HepG2 (cell line): ENCODE data around the gene DHRS1. TPM values are rescaled to one million over a fixed set of nuclear protein-coding genes. Genes with fewer than 3 reads are reported as not detected.
A peak's percentile ranks its signal among the peaks of the same experiment; 100 is the strongest.

Experiments used
- BRD4 ChIP-seq: sonication (generic); formaldehyde crosslinking; IDR thresholded peaks from 2 replicates; pipeline ENCODE4 v1.4.0; 2020; ENCODE audit warnings: missing genetic modification reagents
- HHEX ChIP-seq: IDR thresholded peaks from 2 replicates; pipeline ENCODE4 v1.6.1; 2016; ENCODE audit warnings: control low read depth
- HNF1A ChIP-seq, 2 experiments: sonication (generic) in 1 of 2; formaldehyde crosslinking in 1 of 2; IDR thresholded peaks; 2 replicates each; pipeline versions ENCODE4 v1.4.0 to v1.6.1; 2016 to 2020; ENCODE audit warnings: borderline replicate concordance in 1 of 2, low read depth in 1 of 2, mild to moderate bottlenecking in 1 of 2, missing genetic modification reagents in 1 of 2
- JARID2 ChIP-seq: sonication (generic); formaldehyde crosslinking; IDR thresholded peaks from 2 replicates; pipeline ENCODE4 v1.8.1; 2023; ENCODE audit warnings: missing genetic modification reagents, inconsistent platforms; ENCODE audit not compliant: insufficient replicate concordance
- KLF15 ChIP-seq: sonication (generic); formaldehyde crosslinking; IDR thresholded peaks from 2 replicates; pipeline ENCODE4 v1.8.1; 2023; ENCODE audit warnings: borderline replicate concordance, mild to moderate bottlenecking, inconsistent platforms, missing genetic modification reagents, mixed read lengths
- KLF16 ChIP-seq, 2 experiments: sonication (generic) in 1 of 2; formaldehyde crosslinking in 1 of 2; IDR thresholded peaks; 2 replicates each; pipeline versions ENCODE4 v1.6.1 to v1.8.0; 2016 to 2023; ENCODE audit warnings: missing genetic modification reagents in 2 of 2, missing compliant biosample characterization in 1 of 2
- MAFK ChIP-seq, 2 experiments: IDR thresholded peaks in 1 of 2; conservative IDR thresholded peaks in 1 of 2; 2 replicates each; pipeline ENCODE4 v1.6.1; 2011; ENCODE audit warnings: improper control_type of control experiment in 2 of 2, low read length in 2 of 2
- PHF8 ChIP-seq: sonication (generic); formaldehyde crosslinking; IDR thresholded peaks from 2 replicates; pipeline ENCODE4 v1.5.0; 2020; ENCODE audit warnings: missing genetic modification reagents
- POLR2AphosphoS5 ChIP-seq: IDR thresholded peaks from 2 replicates; pipeline ENCODE4 v1.6.1; 2012; ENCODE audit warnings: low read depth, low read length
- RFX3 ChIP-seq: IDR thresholded peaks from 2 replicates; pipeline ENCODE4 v1.6.1; 2016; ENCODE audit warnings: missing biosample characterization, missing genetic modification reagents
- SIN3B ChIP-seq: fragments of 150-350 bp; IDR thresholded peaks from 2 replicates; pipeline ENCODE4 v1.6.1; 2014; ENCODE audit warnings: low read length
- STAT6 ChIP-seq: sonication (generic); formaldehyde crosslinking; IDR thresholded peaks from 2 replicates; pipeline ENCODE4 v1.4.0; 2020; ENCODE audit warnings: missing genetic modification reagents, mild to moderate bottlenecking, borderline replicate concordance
- SYNCRIP ChIP-seq: fragments of 200-400 bp; formaldehyde crosslinking; IDR thresholded peaks from 2 replicates; pipeline ENCODE4 v1.6.1; 2018; ENCODE audit warnings: mild to moderate bottlenecking, low read depth, low read length; ENCODE audit not compliant: insufficient read depth
- ZBTB37 ChIP-seq: sonication (generic); formaldehyde crosslinking; IDR thresholded peaks from 2 replicates; pipeline ENCODE4 v1.4.0; 2020; ENCODE audit warnings: mild to moderate bottlenecking, missing genetic modification reagents
- ZC3H4 ChIP-seq: sonication (generic); formaldehyde crosslinking; IDR thresholded peaks from 2 replicates; pipeline ENCODE4 v1.4.0; 2020; ENCODE audit warnings: missing genetic modification reagents, borderline replicate concordance
- ZNF17 ChIP-seq: sonication (generic); formaldehyde crosslinking; IDR thresholded peaks from 2 replicates; pipeline ENCODE4 v1.5.0; 2020; ENCODE audit warnings: mild to moderate bottlenecking, missing genetic modification reagents
- ZNF451 ChIP-seq: sonication (generic); formaldehyde crosslinking; IDR thresholded peaks from 2 replicates; pipeline ENCODE4 v1.5.0; 2020; ENCODE audit warnings: mild to moderate bottlenecking, missing genetic modification reagents
- ZNF513 ChIP-seq: sonication (generic); formaldehyde crosslinking; conservative IDR thresholded peaks from 2 replicates; pipeline ENCODE4 v1.5.0; 2020; ENCODE audit warnings: missing genetic modification reagents
- ZNF570 ChIP-seq: sonication (generic); formaldehyde crosslinking; IDR thresholded peaks from 2 replicates; pipeline ENCODE4 v1.4.0; 2020; ENCODE audit warnings: mild to moderate bottlenecking, missing genetic modification reagents, borderline replicate concordance
- ZNF572 ChIP-seq: sonication (generic); formaldehyde crosslinking; IDR thresholded peaks from 2 replicates; pipeline ENCODE4 v1.5.1; 2020; ENCODE audit warnings: mild to moderate bottlenecking, missing genetic modification reagents
- ZNF816 ChIP-seq: sonication (generic); formaldehyde crosslinking; IDR thresholded peaks from 2 replicates; pipeline ENCODE4 v1.8.0; 2022; ENCODE audit warnings: missing genetic modification reagents, mild to moderate bottlenecking, borderline replicate concordance
- polyA plus RNA-seq, 8 experiments: library from polyadenylated mRNA; depleted of rRNA in 3 of 8; stranded (reverse) in 7 of 8; unstranded in 1 of 8; fragments of >200 nt; fragmentation: Illumina TruSeq in 4 of 8; extraction: Trizol in 4 of 8; gene quantifications; 2 replicates each; pipeline versions ENCODE4 v1.2.1 to v1.2.3, GENCODE V29; 2011 to 2016; ENCODE audit warnings: low read depth in 4 of 8, missing spikeins in 1 of 8, mixed read lengths in 1 of 8; ENCODE audit not compliant: insufficient read depth in 1 of 8
- total RNA-seq, 5 experiments: library from RNA; depleted of rRNA; stranded (reverse); fragments of >200 nt; fragmentation: Illumina TruSeq; extraction: Trizol; gene quantifications; 2 replicates each; pipeline ENCODE4 v1.2.3, GENCODE V29; 2016; ENCODE audit warnings: low read depth in 1 of 5

Gene DHRS1
- total and polyA plus RNA-seq, 2 of the 13 experiments (the other 11 are each of a cell fraction or from before 2014, with no cell fraction given), result 49.8 to 60.8 TPM

- no peak for TF ChIP-seq ZNF513
- TF ChIP-seq STAT6 (CRISPR knock-in tag), result peak; percentile 15; the same call in 1 of the 2 replicates
- TF ChIP-seq SIN3B, result no peak
- no peak for TF ChIP-seq ZNF572
- no peak for TF ChIP-seq HNF1A (IDR thresholded peaks at IDR 0.05; ENCODE audit: low read depth)
- TF ChIP-seq HNF1A (CRISPR knock-in tag; IDR thresholded peaks at IDR 0.05; ENCODE audit: borderline replicate concordance), result no peak
- peak; percentile 1; the same call in 1 of the 2 replicates for TF ChIP-seq ZNF17
- no peak for TF ChIP-seq ZNF451 (CRISPR knock-in tag)
- no peak for TF ChIP-seq POLR2AphosphoS5
- TF ChIP-seq ZNF816, result no peak
- no peak for TF ChIP-seq HHEX (CRISPR knock-in tag)
- peak; percentile 54; the same call in 1 of the 2 replicates for TF ChIP-seq KLF15
- peak in 1 of 2 experiments; percentile 19; a peak in 1 of 4 replicates for TF ChIP-seq KLF16 (CRISPR knock-in tag; IDR thresholded peaks at IDR 0.05)
- TF ChIP-seq PHF8 (CRISPR knock-in tag), result no peak
- no peak for TF ChIP-seq ZC3H4 (CRISPR knock-in tag)
- peak; percentile 34 to 35; a peak in 2 of 4 replicates for TF ChIP-seq MAFK (conservative IDR thresholded peaks at IDR 0.05 in 1 of 2, IDR thresholded peaks at IDR 0.05 in 1 of 2; ENCODE audit: low read length in 2 of 2)
- no peak for TF ChIP-seq JARID2 (CRISPR knock-in tag)
- TF ChIP-seq ZNF570 (CRISPR knock-in tag), result no peak
- TF ChIP-seq BRD4 (CRISPR knock-in tag), result no peak
- no peak for TF ChIP-seq SYNCRIP
- TF ChIP-seq RFX3 (CRISPR knock-in tag), result no peak; the same call in 1 of the 2 replicates
- 0 out of 2 replicates have a peak, but pooled peaks have one; percentile 67 for TF ChIP-seq ZBTB37 (CRISPR knock-in tag)
Measured at GRCh38 chr14:24271834-24272263, 27.7 kb downstream of the DHRS1 start (continued).
